SK-N-MC (cell line): ENCODE measurements around the gene CPN2.

Experiments
- EZH2 ChIP-seq: fragments of 200-600 bp; sonication (generic); IDR thresholded peaks from one replicate; pipeline ENCODE4 v1.6.1; 2017; ENCODE audit warnings: antibody characterized with exemption
- FOXP2 ChIP-seq: optimal IDR thresholded peaks from 2 replicates; pipeline ENCODE3; 2011; ENCODE audit warnings: mild to moderate bottlenecking, moderate library complexity; ENCODE audit not compliant: insufficient read depth; ENCODE audit errors: extremely low read length, control extremely low read depth
- POLR2AphosphoS5 ChIP-seq: IDR thresholded peaks from 2 replicates; pipeline ENCODE4 v1.6.1; 2012; ENCODE audit warnings: mild to moderate bottlenecking, low read depth, low read length, borderline replicate concordance

DNA sequence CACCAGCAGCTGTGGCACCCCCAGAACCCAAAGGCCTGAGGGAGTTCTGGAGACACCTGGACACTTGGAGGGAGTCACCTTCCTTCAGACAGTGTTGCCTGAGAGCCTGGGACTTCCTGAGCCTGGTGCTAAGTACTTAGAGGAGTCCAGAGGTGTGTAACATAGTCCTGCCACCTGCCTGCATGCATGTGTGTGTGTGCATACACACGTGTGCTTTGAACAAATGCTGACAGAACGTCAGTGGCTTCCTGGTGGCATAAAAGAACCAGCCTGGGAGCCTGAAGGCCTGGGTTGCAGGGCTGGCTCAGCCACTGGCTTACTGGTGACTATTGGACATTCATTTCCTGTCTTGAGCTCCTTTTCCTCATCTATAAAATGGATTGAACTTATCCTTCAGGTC, 3.2 kb upstream of the CPN2 start:
- TF ChIP-seq EZH2 (no peak), POLR2AphosphoS5 (no peak), FOXP2 (no peak)
